HG02588 (cell line): Measurements from ENCODE around the gene CHD1.

ENCODE experiments used
- ATAC-seq: cut with Tn5 transposase; IDR thresholded peaks from one replicate; pipeline ENCODE4 v1.9.1; 2021; ENCODE audit warnings: mild to moderate bottlenecking, moderate library complexity; ENCODE audit not compliant: unreplicated experiment

CHD1 gene

GRCh38 chr5:98936948-98937715, 8.3 kb upstream of the CHD1 start:
- ATAC-seq = no peak

- ATAC-seq = no peak
These were observed 6.4 kb upstream of the CHD1 start for GRCh38 chr5:98935206-98935605.

DNA sequence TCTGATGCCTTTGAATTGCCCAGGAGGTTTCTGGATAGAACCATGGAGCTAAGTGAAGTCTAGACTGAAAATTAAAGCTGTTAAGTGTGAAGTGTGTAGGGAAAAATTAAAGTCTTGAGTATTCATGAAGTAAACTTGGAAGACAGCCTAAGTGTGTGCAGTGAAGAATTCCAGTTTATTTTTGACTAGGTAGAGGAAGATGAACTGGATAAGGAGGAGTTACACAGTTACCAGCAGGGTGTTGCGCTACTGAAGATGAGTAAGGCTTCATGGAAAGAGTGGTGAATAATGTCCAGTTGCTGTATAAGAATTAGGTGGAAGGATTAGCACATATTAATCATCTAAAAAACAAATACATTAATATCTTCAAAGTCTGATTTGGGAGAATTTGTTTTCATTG, 5.7 kb upstream of the CHD1 start:
- no peak for ATAC-seq

DNA sequence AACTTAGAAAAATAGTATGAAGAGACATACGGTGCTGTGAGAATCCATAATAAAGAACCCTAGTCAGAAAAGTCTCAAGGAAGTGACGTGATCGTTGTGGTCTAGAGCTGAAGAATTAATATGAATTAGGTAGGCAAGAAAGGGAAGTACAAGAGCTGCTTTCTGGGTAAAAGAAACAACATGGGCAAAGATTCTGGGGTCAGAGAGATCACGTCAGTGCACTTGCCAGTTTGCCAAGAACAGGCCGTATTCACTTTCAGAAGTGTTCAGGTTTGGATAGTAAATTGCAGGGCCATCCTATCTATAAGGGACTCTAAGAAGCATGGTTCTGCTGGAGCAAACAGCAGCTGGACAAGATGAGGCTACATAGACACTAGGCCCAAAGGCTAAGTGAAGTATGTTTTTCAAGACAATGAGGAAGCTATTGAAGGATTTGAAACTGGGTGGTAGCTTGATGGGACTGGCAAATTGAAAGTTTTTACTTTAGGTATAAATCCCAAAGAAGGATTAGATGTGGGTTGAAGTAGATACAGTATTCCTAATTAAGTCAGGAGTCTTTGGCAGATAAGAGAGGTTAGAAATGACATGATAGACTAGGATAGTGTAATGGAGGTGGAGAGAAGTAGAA, 4.8 kb upstream of the CHD1 start:
- peak; percentile 20 for ATAC-seq

DNA sequence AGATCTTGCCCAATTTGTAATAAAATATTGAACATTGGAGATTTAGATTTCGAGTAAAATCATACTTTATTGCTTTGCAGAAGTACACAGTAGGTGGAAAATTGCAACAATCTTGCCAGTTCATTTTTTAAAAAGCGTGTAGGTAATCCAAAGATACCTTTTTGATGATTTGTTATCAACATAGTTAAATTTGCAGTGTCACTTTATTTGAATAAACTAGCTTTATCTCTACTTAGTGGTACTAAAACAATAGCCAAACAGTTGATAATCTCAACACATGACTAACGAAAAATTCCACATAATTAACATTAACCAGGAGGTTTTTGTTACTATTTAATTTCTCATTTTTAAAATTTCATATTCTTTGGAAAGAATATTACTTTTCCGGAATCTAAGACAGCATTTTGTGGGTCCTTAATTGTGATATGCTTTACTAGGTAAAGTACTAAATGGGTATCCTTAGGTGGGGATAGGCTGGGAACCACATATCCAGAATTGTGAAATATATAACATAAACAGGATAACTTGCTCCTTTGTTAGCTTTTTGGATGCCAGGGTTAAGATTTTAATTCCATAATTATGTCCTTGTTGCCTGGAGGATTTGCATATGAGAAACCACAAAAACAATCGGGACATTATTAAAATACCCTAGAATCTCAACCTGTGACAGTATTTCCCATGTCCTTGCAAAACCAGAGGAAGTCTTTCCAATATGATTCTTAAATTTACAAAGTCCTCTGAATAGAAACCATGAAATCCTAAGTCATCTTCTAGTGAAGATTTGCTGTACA, 2.4 kb upstream of the CHD1 start:
- ATAC-seq = no peak

GRCh38 chr5:98929710-98930298, 997 bp upstream of the CHD1 start:
- ATAC-seq = peak; percentile 58

GRCh38 chr5:98927989-98928872, 576 bp downstream of the CHD1 start:
- ATAC-seq = peak; percentile 32

DNA sequence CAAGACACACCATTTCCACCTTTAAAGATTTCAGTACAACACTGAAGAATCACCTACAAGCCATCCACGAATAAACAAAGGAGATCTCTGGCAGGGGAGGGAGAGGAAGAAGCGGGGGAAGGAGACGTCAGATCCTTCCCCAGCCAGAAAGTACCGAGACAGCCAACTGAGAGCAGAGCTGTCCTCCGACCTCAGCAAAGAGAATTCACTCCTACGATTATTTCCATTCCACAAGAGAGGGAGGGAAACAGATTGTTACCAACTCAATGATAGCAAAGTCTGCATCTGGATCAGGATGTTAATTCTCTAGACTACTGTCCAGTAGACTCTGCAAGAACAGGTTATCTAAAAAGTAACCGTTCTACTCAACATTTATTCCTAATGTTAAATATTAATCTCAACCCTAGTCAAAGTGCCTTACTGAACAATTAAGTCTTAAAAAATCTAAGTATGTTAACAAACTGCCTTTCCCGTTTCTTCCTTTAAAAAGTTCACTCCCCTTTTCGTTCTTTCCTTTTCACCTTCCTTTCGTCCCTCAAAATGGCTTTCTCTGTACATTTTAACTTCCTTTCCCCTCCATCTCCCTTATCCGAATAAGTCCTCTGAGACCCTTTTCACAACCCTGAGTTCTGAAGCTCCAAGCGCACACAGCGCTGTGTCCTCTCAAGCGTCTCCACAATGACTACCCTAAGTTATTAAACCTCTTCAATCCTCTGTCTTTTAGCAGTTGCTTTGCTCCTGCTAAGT, 1.4 kb downstream of the CHD1 start:
- ATAC-seq = peak; percentile 16

- no peak for ATAC-seq
These were observed 4.8 kb downstream of the CHD1 start for GRCh38 chr5:98923966-98924365.

DNA sequence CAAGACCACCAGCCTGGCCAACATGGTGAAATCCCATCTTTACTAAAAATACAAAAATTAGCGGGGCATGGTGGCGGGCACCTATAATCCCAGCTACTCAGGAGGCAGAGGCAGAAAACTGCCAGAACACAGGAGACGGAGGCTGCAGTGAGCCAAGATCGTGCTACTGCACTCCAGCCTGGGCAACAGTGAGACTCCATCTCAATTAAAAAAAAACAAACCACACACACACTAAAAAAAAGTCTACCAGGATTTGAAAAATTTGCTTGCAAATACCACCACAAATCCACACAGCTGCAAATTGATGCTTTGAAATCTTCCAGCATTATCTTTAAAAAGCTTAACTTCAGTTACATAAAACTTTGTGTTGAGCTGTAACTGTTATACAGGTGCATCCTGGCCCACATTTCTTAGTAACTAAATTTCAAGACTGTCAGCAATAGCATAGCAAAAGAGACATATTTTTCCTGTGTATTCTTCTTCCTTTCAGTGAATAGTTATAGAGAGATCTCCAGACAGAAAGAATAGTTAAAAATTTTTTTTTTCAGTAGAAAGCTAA, 6.8 kb downstream of the CHD1 start:
- no peak for ATAC-seq

- ATAC-seq = no peak
These were observed 11.4 kb downstream of the CHD1 start for GRCh38 chr5:98917433-98917832.

DNA sequence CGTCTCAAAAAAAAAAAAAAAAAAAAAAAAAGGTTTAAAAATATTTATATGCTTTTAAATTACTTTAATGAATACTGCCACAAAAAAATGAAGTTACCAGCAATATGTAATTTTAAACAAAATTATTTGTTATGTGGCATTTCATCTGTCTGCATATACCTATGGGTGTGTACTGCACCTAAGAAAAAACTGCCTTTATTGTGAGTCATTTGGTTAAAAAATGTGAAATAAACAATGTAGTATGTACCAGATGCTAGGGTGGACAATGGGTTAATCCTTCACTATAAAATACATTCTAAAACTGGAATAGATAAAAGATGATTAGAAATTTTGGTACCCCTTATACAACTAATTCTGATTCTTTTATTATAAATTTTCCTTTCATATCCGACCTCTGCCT, 12.3 kb downstream of the CHD1 start:
- ATAC-seq = no peak

DNA sequence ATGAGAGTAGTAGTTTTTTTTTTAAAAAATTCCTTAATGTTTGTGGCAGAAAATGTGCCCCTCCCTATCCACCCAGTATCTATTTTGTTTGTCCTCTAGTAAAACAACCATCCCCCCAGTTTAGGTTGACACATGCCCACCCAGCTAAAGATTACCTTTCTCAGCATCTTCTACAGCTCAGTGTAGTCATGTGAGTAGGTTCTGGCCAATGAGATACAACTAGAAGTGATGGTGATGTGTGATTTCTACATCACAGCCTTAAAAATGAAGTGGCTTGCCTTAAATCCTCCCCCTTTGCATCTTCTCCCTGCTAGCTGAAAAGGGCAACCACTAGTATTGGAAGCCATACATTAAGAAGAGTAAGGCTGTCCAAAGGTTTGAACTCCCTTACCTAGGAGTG, 14.9 kb downstream of the CHD1 start:
- ATAC-seq = no peak

GRCh38 chr5:98911280-98912040, 17.3 kb downstream of the CHD1 start:
- no peak for ATAC-seq

GRCh38 chr5:98909363-98909762, 19.4 kb downstream of the CHD1 start:
- no peak for ATAC-seq

DNA sequence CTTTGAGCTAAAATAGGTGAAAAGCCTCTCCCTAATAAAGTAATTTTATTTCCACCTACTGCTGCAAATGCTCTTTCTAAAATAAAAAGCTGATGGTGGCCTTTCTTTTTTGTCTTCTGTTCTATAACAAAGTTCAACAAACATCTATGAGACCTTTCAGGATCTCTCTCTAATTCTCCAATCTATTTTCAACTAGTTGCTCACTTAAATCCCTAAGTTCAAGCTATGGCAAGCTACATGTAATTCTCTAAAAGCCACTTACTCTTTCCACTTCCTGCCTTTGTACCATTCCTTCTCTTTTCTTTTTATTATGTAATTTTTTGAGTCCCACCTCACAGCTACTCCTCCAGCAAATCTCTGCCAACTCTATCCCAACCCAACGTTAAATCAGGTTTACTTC, 20.9 kb downstream of the CHD1 start:
- no peak for ATAC-seq

- no peak for ATAC-seq
These were observed 22.0 kb downstream of the CHD1 start for GRCh38 chr5:98906756-98907355.
